22Rv1 (cell line): ENCODE results near the gene DNAJA2.
"Not testable (repeated sequence)": the region's sequence is repeated elsewhere in the genome, so short reads cannot be mapped to it uniquely, and the experiment has no call there.

Experiments used
- H3K27ac ChIP-seq: fragments of 450-650 bp; 2 replicates; pipeline ENCODE4 v1.5.1; 2017
- ZFX ChIP-seq: fragments of 450-650 bp; IDR thresholded peaks from 2 replicates; pipeline ENCODE4 v1.6.1; 2017; ENCODE audit warnings: antibody characterized with exemption, borderline replicate concordance
- TF ChIP-seq, protein P1 (sequence below): fragments of 450-650 bp; IDR thresholded peaks from 2 replicates; pipeline ENCODE4 v1.5.1; 2017; ENCODE audit warnings: mild to moderate bottlenecking

Gene DNAJA2

GRCh38 chr16:47008612-47009011 lies 35.1 kb upstream of the DNAJA2 start:
- H3K27ac ChIP-seq: no peak overlapping the region
- TF ChIP-seq, protein P1, sequence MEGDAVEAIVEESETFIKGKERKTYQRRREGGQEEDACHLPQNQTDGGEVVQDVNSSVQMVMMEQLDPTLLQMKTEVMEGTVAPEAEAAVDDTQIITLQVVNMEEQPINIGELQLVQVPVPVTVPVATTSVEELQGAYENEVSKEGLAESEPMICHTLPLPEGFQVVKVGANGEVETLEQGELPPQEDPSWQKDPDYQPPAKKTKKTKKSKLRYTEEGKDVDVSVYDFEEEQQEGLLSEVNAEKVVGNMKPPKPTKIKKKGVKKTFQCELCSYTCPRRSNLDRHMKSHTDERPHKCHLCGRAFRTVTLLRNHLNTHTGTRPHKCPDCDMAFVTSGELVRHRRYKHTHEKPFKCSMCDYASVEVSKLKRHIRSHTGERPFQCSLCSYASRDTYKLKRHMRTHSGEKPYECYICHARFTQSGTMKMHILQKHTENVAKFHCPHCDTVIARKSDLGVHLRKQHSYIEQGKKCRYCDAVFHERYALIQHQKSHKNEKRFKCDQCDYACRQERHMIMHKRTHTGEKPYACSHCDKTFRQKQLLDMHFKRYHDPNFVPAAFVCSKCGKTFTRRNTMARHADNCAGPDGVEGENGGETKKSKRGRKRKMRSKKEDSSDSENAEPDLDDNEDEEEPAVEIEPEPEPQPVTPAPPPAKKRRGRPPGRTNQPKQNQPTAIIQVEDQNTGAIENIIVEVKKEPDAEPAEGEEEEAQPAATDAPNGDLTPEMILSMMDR: no peak
- no peak for TF ChIP-seq ZFX

- no peak overlapping the region for H3K27ac ChIP-seq
- TF ChIP-seq, protein P1: no peak
- TF ChIP-seq ZFX: no peak
Measured at GRCh38 chr16:47008174-47008573, 34.7 kb upstream of the DNAJA2 start.

GRCh38 chr16:47004652-47005051 lies 31.2 kb upstream of the DNAJA2 start:
- no peak for TF ChIP-seq ZFX
- TF ChIP-seq, protein P1: no peak
- no peak overlapping the region for H3K27ac ChIP-seq

DNA sequence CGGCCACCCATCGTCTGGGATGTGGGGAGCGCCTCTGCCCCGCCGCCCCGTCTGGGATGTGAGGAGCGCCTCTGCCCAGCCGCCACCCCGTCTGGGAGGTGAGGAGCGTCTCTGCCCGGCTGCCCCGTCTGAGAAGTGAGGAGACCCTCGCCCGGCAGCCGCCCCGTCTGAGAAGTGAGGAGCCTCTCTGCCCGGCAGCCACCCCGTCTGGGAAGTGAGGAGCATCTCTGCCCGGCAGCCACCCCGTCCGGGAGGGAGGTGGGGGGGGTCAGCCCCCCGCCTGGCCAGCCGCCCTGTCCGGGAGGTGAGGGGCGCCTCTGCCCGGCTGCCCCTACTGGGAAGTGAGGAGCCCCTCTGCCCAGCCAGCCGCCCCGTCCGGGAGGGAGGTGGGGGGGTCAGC lies 26.6 kb upstream of the DNAJA2 start:
- H3K27ac ChIP-seq: not testable (repeated sequence)

DNA sequence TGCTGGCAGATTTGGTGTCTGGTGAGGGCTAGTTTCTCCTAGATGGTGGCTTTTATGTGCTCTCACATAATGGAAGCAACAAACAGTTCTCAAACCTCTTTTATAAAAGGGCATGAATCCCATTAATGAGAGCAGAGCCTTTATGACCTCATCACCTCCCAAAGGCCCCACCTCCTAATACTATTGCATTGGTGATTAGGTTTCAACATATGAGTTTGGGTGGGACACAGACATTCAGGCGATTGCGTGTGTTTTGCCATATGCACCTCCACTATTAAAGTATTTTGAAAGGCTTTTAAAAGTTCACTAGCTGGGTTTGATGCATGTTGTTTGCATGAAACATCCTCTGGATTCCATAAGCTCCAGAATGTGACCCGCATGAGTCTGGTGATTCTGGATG lies 24.4 kb upstream of the DNAJA2 start:
- H3K27ac ChIP-seq: no peak overlapping the region
- TF ChIP-seq, protein P1: no peak
- no peak for TF ChIP-seq ZFX

GRCh38 chr16:46996952-46997458 lies 23.5 kb upstream of the DNAJA2 start:
- H3K27ac ChIP-seq: no peak overlapping the region
- TF ChIP-seq ZFX: no peak
- TF ChIP-seq, protein P1: no peak

DNA sequence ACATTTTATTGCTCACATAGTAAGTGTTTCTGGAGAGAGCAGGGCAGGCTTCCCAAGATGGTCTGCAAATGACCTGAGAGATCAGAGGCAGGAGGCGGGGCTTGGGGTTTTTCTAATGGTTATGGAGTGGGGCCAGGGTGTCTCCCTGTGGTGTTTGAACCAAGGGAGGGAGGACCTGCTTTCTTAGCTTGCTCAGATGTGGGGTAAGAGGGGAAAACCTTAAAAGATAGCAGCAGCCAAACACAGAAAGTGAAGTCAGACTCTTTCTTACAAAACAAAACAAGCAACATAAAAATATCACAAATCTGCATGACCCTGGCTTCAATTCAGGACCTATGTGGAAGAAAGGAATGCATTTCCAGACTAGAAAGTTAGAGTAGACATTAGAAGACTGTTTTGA lies 22.9 kb upstream of the DNAJA2 start:
- no peak overlapping the region for H3K27ac ChIP-seq
- TF ChIP-seq, protein P1: no peak
- TF ChIP-seq ZFX: no peak
